ENCODE measurements around the gene SNX21.
"Not testable (repeated sequence)": the region's sequence is repeated elsewhere in the genome, so short reads cannot be mapped to it uniquely, and the experiment has no call there.

The SNX21 gene

DNA sequence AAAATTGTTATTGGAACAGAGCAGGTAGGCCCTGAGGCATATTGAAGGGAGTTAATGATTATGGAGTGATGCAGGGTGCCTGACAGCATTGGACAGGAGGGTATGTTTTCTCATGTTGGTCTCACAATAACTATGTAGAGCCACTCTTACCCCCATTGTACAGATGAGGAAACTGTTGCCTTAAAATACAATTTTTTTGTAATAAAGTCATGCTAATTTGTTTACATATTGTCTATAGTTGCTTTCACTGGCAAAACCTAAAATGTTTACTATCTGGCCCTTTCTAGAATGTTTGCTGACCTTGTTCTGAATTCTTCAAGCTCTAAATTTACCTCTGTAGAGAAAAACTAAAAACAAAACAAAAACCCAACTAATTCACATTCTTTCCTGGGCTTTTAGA, 17.9 kb downstream of the SNX21 start:
- DNase-seq = no peak

DNA sequence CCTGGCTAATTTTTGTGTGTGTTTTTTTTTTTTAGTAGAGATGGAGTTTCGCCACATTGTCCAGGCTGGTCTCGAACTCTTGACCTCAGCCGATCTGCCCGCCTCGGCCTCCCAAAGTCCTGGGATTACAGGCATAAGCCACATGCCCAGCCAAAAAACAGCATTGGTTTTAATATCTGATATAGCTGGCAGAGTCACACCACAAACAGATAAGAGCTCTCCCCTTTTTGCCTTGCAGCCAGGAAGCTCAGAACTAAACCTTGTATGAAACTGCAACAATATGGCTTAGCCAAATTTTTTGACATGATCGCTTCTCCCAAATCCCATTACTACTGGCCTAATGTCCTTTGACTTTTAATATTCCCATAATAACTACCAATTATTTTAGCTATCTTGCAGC, 18.7 kb downstream of the SNX21 start:
- DNase-seq = no peak

DNA sequence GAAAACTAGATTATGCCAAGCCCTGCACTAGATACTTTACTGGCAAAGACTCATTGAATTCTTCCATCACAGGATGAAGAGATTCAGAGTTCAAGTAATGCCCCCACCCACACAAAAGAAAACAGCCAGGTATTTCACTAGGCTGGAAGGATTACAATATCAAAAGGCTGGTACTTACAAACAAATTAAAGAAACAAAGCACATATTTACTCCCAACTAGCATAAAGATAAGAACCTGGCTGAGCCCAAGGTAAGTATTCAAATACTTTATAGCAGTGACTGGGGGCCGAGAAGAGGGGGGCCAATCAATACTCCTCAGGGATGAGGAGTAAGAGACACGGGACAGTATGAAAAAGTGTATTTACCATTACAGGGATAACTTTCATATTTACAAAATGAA, 19.9 kb downstream of the SNX21 start:
- DNase-seq = no peak

DNA sequence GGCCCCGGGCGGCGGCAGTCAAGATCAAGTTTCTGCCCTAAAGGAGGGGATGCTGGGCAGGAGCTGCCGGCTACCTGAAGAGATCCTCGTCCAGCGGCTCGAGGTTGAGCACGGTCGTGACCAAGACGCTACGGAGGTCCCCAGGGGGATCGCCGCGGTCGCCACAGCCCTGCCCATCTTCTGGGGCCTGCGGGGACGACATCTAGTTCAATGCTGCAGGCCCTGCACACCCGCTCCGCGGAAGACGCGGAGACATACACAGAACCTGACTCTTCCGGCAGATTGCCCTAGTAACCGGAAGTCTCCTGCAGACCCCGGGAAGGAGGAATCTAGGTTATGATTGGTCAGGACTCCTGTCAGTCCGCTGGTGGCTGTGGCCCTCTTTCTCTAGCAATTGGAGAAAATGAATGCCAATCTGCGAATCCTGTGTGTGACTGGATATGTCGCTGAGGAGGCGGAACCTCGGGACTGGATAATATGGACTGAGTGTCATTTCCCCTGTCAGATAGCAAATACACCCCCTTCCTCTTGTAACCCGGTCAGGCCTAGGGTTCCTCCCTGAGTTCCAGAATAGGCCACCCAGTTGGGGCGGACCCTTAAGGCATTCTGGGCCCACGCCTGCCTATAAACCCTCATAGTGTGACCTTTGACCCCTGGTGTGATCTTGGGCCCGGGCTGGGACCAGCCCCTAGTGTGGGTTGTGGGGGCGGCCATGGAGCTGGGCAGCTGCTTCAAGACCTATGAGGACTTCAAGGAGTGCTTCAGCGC, 23.7 kb downstream of the SNX21 start, which contains the start of the genes ACOT8 and ZSWIM3:
TSS of gene ACOT8 (minus strand) at position 279 of the 768 bp plus-strand sequence. CDS start at position 202, 77 bp downstream.
TSS of gene ZSWIM3 (plus strand) at position 501 of the 768 bp plus-strand sequence. CDS start at position 713, 212 bp downstream.
- peak; percentile 89 for DNase-seq

DNA sequence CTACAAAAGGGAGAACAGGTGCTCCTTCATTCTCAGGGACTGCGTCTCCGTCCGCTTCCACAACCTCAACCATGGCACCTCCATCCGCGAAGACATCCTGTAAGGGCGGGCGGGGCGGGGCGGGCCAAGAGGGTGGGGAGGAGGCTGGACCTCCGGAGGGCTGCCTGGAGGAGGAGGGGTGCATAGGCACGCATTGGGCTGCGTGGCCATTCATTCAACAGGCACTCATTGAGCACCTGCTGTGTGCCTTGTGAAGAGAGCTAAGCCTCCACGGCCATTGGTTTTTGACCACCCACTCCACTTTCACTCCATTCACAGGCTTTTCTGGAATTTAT, 24.2 kb downstream of the SNX21 start:
- DNase-seq = peak; percentile 28

DNA sequence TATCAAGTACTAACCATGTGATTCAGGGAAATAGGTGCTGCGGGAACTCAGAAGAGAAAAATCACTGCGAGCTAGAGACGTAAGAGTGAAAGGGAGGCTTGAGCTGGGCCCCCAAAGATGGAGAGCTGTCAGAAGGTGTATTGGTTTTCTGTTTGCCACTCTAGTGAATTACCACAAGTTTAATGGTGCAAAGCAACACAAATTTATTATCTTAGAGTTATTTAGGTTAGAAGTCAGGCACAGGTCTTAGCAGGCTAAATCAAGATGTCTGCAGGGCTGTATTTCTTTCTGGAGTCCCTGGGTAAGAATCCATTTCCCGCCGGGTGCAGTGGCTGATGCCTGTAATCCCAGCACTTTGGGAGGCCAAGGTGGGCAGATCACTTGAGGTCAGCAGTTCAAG, 26.3 kb downstream of the SNX21 start:
- DNase-seq = no peak

DNA sequence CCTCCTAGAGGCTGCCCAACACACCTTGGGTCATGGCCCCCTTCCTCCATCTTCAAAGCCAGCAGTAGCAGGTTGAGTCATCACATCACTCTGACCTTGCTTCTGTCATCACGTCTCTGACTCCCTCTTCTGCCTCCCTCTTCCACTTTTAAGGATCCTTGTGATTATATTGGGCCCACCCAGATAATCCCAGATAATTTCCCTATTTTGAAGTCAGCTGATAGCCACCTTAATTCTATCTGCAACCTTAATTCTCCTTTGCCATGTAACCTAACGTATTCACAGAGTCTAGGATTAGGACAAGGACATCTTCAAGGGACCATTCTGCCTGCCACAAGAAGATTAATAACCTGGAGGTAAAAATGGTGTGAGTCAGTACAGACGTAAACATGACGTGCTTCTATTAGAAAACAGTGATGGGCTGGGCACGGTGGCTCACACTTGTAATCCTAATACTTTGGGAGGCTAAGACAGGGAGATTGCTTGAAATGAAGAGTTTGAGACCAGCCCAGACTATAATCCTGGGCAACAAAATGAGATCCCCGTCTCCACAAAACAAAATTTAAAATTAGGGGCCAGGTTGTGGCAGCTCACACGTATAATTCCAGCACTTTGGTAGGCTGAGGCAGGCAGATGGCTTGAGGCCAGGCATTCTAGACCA, 27.1 kb downstream of the SNX21 start:
- no peak for DNase-seq

DNA sequence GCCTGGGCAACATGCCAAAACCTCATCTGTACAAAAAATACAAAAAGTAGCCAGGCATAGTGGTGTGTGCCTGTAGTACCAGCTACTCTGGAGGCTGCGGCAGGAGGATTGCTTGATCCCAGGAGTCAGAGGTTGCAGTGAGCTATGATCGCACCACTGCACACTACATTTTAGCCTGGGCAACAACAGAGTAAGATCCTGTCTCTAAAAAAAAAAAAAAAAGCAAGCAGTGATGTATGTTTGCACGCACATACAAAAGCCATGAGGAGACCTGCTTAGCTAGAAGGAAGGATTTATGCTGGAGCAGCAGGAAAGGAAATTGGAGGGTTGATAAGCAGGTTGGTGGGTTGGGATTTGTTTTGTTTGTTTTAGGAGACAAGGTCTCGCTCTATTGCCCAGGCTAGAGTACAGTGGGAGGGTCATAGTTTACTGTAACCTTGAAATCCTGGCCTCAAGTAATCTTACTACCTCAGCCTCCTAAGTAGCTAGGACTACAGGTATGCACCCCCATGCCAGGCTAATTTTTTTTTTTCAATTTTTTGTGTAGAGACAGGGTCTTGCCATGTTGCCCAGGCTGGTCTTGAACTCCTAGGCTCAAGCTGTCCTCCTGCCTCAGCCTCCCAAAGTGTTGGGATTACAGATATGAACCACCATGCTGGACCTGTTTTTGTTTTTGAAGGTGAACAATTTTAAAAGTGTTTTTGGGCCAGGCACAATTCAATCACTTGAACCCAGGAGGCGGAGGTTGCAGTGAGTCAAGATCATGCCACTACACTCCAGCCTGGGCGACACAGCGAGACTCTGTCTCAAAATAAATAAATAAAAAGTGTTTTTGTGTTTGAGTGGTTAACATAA, 27.8 kb downstream of the SNX21 start:
- DNase-seq = no peak

DNA sequence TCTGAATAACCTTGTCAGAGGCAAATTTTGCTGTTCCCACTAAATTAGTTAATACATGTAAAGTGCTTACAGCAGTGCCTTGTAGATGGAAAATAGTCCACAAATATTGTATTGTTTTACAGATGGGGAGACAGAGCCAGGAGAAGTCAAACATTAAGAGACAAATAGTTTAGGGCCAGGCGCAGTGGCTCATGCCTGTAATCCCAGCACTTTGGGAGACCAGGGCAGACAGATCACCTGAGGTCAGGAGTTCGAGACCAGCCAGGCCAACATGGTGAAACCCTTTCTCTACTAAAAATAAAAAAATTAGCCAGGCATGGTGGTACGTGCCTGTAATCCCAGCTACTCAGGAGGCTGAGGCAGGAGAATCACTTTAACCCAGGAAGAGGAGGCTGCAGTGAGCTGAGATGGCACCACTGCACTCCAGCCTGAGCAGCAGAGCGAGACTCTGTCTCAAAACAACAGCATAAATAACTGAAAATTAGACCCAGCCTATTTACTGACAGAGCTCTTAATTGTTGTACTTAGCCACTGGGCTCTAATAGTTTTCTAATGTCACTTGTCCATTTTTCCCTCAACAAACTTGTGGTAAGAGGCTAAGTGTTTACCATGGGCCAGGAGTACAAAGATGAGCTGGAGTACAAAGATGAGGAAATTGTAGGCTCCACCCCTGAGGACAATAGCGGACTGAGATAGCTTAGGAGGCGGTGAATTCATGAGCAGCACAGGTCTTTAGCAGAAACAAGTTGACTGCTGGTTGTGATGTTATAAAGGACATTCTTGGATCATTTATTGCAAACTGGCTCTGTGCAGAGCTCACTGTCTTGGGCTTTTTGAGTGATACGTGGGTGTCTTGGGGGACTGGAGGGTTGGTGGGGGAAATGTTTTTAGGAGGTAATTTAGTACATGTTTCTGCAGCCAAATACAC, 30.2 kb downstream of the SNX21 start:
- DNase-seq = no peak

DNA sequence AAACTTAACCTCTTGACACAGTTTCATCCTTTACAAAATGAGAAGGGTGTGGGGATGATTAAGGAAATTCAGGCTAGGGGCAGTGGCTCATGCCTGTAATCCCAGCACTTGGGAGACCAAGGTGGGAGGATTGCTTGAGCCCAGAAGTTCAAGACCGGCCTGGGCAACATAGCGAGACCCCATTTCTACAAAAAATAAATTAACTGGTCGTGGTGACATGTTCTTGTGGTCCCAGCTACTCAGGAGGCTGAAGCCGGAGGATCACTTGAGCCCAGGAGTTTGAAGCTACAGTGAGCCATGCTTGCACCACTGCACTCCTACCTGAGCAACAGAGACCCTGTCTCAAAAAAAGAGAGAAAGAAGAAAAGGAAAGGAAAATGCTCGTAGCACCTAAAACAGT, 32.9 kb downstream of the SNX21 start:
- no peak for DNase-seq

DNA sequence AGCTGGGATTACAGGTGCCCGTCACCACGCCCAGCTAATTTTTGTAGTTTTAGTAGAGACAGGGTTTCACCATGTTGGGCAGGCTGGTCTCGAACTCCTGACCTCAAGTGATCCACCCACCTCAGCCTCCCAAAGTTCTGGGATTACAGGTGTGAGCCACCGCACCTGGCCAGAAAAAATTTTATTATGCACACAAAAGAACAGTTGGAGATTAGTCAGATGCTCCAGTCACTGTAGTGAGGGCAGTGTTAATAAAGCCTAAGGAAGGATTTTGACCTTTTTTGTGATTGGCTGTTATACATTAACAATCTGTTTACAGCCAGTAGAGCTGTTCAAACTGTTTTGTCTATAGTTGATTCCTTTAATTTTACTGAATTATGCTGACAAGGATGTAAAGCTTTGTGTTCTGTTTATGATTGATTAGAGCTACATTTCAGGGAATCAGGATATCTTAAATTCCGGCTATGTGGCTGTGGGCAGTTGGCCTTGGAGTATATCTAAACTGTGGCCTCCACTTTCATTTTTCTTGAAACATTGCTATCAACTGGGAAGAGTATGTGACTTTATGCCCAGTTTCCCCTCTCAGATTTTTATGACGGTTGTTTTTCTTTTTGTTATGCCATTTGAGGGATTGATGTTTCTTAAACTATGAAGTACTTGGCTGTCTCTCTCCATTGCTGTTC, 33.7 kb downstream of the SNX21 start:
- no peak for DNase-seq

DNA sequence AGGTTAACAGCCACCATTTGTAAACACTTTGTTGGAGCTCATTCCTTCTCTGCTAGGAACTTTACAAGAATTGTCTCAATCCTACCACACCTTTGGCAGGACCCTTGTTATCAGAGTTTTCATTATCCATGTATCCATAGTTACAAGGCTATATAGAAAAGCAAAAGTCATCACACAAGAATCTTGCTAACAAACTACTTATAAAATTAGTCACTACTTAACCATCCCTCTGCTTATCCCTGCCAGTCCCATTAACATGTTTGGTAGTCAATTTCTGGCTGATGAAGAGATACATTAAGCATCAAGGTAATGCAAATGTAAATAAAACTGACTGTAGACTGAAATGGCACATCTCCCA, 34.2 kb downstream of the SNX21 start:
- no peak for DNase-seq

DNA sequence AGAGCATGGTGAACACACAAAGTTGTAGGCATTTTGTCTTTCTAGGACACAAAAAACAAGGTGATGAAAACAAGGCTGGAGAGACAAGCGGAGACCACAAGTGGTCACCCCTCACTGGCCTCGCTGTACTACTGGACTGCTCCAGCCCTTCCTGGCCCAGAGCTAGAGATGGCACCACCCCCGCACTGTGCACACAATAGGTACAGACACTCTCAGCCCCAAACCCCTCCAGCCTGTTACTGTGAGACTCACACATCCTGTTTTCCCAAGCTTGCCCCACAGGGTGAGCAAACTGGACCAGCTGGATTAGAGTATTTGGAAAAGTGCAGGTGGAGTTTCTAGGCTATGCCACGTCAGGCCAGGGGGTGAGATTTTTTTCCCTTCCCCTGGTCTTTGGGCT, 39.0 kb downstream of the SNX21 start:
- no peak for DNase-seq

DNA sequence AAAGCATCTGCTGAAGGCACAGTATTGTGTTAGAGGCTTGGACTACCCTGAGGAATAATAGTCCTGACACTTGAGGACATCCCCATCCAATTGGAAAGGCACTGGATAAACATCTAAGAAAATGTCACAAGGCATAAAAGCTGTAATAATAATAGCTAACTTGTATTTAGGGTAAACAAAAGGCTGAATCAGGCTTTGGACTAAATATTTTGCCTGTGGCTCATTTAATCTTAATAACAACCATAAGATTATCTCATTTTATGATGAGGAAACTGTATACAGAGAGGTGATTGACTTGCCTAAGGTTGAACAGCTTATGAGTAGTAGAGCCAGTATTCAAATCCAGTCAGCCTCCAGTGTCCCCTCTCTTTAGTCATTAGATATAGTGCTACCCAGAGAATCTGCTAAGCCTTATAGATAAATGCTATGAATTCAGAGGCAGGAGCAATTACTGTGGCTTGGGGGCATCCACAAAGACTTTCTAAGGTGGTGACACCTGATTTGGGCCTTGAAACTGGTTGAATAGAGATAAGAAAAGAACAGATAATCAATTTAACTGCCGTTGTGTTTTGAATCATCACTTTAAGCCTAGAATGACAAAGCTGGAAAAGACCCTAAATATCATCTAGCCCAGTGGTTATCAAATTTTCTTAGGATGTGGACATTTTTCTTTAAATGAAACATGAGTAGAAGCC, 40.0 kb downstream of the SNX21 start:
- no peak for DNase-seq

DNA sequence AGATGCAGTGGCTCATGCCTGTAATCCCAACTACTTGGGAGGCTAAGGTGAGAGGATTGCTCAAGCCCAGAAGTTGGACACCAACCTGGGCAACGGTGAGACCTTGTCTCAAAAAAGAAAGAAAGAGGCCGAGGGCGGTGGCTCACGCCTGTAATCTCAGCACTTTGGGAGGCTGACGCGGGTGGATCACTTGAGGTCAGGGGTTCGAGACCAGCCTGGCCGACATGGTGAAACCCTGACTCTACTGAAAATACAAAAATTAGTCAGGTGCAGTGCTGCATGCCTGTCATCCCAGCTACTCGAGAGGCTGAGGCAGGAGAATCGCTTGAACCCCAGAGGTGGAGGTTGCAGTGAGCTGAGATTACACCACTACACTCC, 40.5 kb downstream of the SNX21 start:
- DNase-seq = not testable (repeated sequence)

DNA sequence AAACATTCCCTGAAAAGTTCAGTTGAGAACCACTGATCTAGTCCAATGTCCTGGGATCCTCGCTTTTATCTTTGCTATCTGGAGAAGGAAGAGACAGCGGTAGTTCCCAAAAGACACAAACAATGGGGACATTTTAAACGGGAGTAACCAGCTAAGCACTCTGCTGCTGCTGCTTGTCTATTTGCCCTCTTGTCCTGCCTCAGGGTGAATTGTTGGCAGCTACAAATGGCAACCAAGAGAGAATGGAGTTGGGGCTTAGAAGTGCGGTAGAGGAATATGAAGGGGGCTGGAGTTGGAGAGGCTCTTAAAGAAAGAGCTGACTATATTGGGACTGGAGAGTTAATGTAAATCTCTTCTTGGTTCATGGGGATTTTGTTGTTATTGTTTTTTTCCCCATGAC, 41.0 kb downstream of the SNX21 start:
- no peak for DNase-seq

DNA sequence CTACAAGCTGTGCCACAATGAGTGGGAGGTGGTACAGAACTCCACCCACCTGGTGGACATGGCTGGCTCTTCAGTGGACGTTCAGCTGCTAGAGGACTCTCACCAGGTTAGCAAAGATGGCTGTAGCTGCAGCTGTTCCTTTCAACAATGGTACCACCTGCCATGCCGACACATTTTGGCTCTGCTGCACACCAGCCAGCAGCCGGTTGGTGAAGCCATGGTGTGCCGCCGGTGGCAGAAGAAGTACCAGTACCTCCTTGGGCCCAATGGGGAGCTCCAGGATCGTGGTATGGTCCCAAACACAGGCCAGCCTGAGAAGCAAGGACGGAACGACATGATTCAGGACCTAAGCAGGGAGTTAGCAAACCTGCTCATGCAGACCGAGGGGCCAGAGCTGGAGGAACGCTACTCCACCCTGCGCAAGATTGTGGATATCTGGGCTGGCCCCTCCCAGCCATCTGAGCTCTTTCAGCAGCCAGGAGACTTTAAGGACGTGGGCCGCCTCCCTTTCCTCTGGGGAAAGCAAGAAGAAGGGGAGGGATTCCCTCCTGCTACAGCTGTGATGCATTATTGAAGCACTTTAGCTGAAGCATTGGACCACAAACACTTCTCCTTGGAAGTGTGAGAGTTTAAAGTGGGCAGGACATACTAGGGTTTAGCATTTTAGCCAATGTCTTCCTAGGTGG, 44.6 kb downstream of the SNX21 start:
- DNase-seq = no peak

DNA sequence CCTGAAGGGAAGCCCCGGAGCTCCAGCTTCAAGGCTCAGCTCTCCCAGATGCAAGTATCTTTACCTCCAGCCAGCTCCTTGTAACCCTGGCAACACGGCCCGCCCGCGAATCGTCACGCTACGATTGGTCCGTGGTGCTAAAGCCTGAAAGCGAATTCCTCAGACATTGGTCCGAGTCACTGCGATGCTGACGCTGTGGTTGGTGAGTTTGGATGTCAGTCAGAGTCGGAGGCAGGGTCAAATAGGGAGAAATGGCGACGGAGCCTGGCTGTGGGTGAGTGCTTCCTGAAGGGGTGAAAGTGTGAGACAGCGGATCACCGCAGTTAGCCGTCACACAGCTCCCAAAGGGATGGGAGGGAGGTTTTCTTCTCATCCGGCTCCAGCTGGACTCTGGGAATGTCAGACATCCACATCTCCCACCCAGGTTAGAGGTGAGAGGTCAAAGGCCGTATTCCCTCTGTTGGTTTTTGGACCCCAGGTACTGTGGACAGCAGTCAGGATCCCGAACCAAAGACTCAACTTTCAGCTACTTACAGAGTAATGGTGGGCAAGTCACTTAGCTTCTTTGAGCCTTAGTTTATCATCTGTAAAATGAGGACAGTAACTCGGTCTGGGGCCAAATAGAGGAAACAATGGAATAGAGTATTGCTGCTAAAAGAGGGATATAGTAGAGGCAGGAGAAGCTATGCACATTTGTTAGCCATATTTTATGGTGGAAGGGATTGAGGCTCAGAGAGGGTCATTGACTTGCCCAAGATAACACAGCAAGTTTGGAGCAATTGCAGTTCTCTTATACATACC, 47.6 kb downstream of the SNX21 start, which contains the start of gene ZSWIM1:
TSS of gene ZSWIM1 (plus strand) at position 240 of the 801 bp plus-strand sequence. CDS start 1,366 bp downstream, outside the sequence.
- peak; percentile 99 for DNase-seq

DNA sequence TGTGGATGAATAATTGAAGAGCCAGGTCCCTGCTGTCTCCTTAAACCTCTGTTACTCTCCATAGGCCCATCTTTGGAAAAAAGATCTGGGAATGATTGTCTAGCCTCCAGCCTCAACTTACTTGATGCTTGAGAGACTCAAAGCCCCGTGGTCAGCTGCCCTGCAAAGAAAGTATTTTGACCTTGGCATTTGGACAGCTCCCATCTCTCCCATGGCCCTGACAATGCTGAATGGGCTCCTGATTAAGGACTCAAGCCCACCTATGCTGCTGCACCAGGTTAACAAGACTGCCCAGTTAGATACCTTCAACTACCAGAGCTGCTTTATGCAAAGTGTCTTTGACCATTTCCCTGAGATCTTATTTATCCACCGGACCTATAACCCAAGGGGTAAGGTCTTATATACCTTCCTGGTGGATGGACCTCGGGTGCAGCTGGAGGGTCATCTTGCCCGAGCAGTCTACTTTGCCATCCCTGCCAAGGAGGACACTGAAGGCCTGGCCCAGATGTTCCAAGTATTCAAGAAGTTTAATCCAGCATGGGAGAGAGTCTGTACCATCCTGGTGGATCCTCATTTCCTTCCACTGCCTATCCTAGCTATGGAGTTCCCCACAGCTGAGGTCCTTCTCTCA, 49.0 kb downstream of the SNX21 start:
- DNase-seq = no peak

Data from activated naive CD4-positive, alpha-beta T cell treated with anti-CD3 and anti-CD28 coated beads, Interleukin-2, amount 50 U/mL, for 16 hours (primary cell).